ENCODE data around the gene EML4.
A peak's percentile ranks its signal among the peaks of the same experiment; 100 is the strongest.

The EML4 gene

DNA sequence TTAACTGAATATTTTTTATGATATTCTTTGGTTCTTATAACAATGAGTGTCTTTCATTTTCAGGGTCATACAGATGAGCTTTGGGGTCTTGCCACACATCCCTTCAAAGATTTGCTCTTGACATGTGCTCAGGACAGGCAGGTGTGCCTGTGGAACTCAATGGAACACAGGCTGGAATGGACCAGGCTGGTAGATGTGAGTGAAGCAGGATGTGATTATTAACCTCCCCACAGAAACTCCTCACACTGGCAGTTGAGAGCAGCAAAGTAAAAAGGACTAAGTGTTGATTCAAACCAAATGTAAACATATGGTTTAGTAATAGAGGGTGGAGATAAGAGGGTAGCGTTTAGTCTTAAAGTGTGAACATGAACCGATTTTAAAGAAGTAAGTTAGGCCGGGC lies 134.1 kb downstream of the EML4 start:
- H3K27me3 Mint-ChIP-seq = no peaks in the 10 kb centered on the region
- H3K36me3 Mint-ChIP-seq (ENCODE audit: insufficient read depth) = peaks cover 62% of the 10 kb centered on the region

GRCh38 chr2:42304059-42304713 lies 135.0 kb downstream of the EML4 start:
- no peak overlapping the region for H3K4me3 Mint-ChIP-seq
- no peak for DNase-seq (ENCODE audit: low spot score in 2 of 2)

More for the DNA sequence above, 134.1 kb downstream of the EML4 start:
- DNase-seq (ENCODE audit: low spot score in 2 of 2) = no peak
- peaks cover 30% of the 10 kb centered on the region for H3K4me1 Mint-ChIP-seq
- H3K27ac Mint-ChIP-seq (ENCODE audit: low read depth) = no peak overlapping the region
- no peak overlapping the region for H3K4me3 Mint-ChIP-seq
- no peaks in the 10 kb centered on the region for H3K9me3 Mint-ChIP-seq
- no peak for ATAC-seq (replicated peaks; ENCODE audit: extremely low read depth, poor library complexity, severe bottlenecking)

DNA sequence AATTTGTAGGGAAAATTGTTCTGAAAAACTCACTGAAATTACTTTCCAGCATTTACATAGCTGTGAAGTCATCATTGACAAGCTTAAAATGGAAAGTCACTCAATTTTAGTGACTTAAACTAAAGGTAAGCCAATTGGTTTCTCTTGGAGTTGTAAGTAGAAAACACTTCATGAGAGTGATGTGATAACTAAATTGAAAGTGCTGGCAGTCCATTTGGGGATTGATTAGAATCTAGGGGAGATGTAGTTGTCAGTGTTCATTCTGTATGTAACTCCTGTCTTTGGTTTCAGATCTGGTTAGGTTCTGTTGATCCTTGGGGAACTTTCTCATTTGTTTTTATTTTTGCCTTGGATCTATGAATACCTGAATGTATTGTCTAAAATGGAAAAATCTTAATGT lies 138.0 kb downstream of the EML4 start:
- H3K9me3 Mint-ChIP-seq = no peaks in the 10 kb centered on the region
- H3K36me3 Mint-ChIP-seq (ENCODE audit: insufficient read depth) = peaks cover 48% of the 10 kb centered on the region
- no peaks in the 10 kb centered on the region for H3K27me3 Mint-ChIP-seq
- DNase-seq (ENCODE audit: low spot score in 2 of 2) (no peak), ATAC-seq (replicated peaks; ENCODE audit: extremely low read depth, poor library complexity, severe bottlenecking) (no peak)
- no peak overlapping the region for H3K27ac Mint-ChIP-seq (ENCODE audit: low read depth)
- no peak overlapping the region for H3K4me3 Mint-ChIP-seq
- peaks cover 24% of the 10 kb centered on the region for H3K4me1 Mint-ChIP-seq

More at GRCh38 chr2:42304059-42304713, 135.0 kb downstream of the EML4 start:
- H3K27ac Mint-ChIP-seq (ENCODE audit: low read depth) = no peak overlapping the region
- H3K4me1 Mint-ChIP-seq = peaks cover 22% of the 10 kb centered on the region
- H3K36me3 Mint-ChIP-seq (ENCODE audit: insufficient read depth) = peaks cover 62% of the 10 kb centered on the region
- no peak for ATAC-seq (replicated peaks; ENCODE audit: extremely low read depth, poor library complexity, severe bottlenecking)
- H3K27me3 Mint-ChIP-seq = no peaks in the 10 kb centered on the region
- H3K9me3 Mint-ChIP-seq = no peaks in the 10 kb centered on the region

DNA sequence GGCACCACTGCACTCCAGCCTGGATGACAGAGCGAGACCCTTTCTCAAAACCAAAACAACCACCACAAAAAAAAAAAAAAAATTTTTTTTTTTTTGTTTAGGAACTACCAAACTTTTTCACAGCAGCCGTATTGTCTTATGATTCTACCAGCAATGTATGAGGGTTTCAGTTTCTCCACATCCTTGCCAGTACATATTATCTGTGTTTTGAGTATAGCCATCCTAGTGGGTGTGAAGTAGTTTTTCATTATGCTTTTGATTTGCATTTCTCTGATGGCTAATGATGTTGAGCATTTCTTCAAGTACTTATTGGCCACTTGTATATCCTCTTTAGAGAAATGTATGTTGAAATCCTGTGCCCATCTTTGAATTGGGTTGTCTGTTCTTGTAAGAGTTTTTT lies 140.2 kb downstream of the EML4 start:
- no peak for DNase-seq (ENCODE audit: low spot score in 2 of 2)
- H3K4me1 Mint-ChIP-seq = peaks cover 21% of the 10 kb centered on the region
- no peaks in the 10 kb centered on the region for H3K27me3 Mint-ChIP-seq
- ATAC-seq (replicated peaks; ENCODE audit: extremely low read depth, poor library complexity, severe bottlenecking) = no peak
- H3K9me3 Mint-ChIP-seq = no peaks in the 10 kb centered on the region
- peaks cover 38% of the 10 kb centered on the region for H3K36me3 Mint-ChIP-seq (ENCODE audit: insufficient read depth)
- no peak overlapping the region for H3K27ac Mint-ChIP-seq (ENCODE audit: low read depth)
- H3K4me3 Mint-ChIP-seq = no peak overlapping the region

- H3K27ac Mint-ChIP-seq (ENCODE audit: low read depth) = peak overlapping the region; percentile 46
- ATAC-seq (replicated peaks; ENCODE audit: extremely low read depth, poor library complexity, severe bottlenecking) = no peak
- no peak for DNase-seq (ENCODE audit: low spot score in 2 of 2)
- no peaks in the 10 kb centered on the region for H3K9me3 Mint-ChIP-seq
- no peaks in the 10 kb centered on the region for H3K27me3 Mint-ChIP-seq
- H3K4me1 Mint-ChIP-seq = peaks cover 27% of the 10 kb centered on the region
- H3K4me3 Mint-ChIP-seq = no peak overlapping the region
- H3K36me3 Mint-ChIP-seq (ENCODE audit: insufficient read depth) = peaks cover 37% of the 10 kb centered on the region
Observed at GRCh38 chr2:42310007-42310515, 140.9 kb downstream of the EML4 start.

DNA sequence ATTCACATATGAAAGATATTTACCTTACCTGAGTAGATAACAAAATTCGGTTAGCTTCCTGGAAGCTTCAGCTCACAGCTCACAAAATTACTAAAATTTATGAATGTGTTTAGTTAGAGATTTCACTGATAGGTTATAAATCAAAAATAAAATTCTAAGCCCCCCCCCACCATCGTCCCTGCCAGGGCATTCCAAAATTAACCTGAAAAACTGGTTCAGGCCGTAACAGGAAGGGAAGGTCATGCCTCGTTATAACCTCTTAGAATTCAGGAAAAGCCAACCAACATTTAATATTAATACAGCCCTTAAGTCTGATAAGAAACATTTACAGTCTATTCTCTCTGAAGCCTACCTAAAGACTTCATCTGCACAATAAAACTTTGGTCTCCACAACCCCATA lies 143.0 kb downstream of the EML4 start:
- H3K36me3 Mint-ChIP-seq (ENCODE audit: insufficient read depth) = peaks cover 34% of the 10 kb centered on the region
- no peak for ATAC-seq (replicated peaks; ENCODE audit: extremely low read depth, poor library complexity, severe bottlenecking)
- no peak overlapping the region for H3K4me3 Mint-ChIP-seq
- no peaks in the 10 kb centered on the region for H3K9me3 Mint-ChIP-seq
- DNase-seq (ENCODE audit: low spot score in 2 of 2) = no peak
- no peak overlapping the region for H3K27ac Mint-ChIP-seq (ENCODE audit: low read depth)
- peaks cover 18% of the 10 kb centered on the region for H3K4me1 Mint-ChIP-seq
- H3K27me3 Mint-ChIP-seq = no peaks in the 10 kb centered on the region

- DNase-seq (ENCODE audit: low spot score in 2 of 2) (no peak), ATAC-seq (replicated peaks; ENCODE audit: extremely low read depth, poor library complexity, severe bottlenecking) (no peak)
- H3K27ac Mint-ChIP-seq (ENCODE audit: low read depth) = no peak overlapping the region
- no peak overlapping the region for H3K4me3 Mint-ChIP-seq
- no peaks in the 10 kb centered on the region for H3K27me3 Mint-ChIP-seq
- H3K9me3 Mint-ChIP-seq = no peaks in the 10 kb centered on the region
- H3K4me1 Mint-ChIP-seq = peaks cover 10% of the 10 kb centered on the region
- peaks cover 38% of the 10 kb centered on the region for H3K36me3 Mint-ChIP-seq (ENCODE audit: insufficient read depth)
Observed at GRCh38 chr2:42314892-42315468, 145.8 kb downstream of the EML4 start.

GRCh38 chr2:42315844-42316470 lies 146.8 kb downstream of the EML4 start:
- DNase-seq (ENCODE audit: low spot score in 2 of 2) = no peak
- Mint-ChIP-seq H3K9me3 (no peaks in the 10 kb centered on the region), H3K27me3 (no peaks in the 10 kb centered on the region), H3K4me1 (peaks cover 11% of the 10 kb centered on the region), H3K27ac (ENCODE audit: low read depth) (no peak overlapping the region), H3K36me3 (ENCODE audit: insufficient read depth) (peaks cover 43% of the 10 kb centered on the region), H3K4me3 (no peak overlapping the region)
- ATAC-seq (replicated peaks; ENCODE audit: extremely low read depth, poor library complexity, severe bottlenecking) = no peak

- ATAC-seq (replicated peaks; ENCODE audit: extremely low read depth, poor library complexity, severe bottlenecking) (no peak), DNase-seq (ENCODE audit: low spot score in 2 of 2) (no peak)
- Mint-ChIP-seq H3K27me3 (no peaks in the 10 kb centered on the region), H3K4me3 (no peak overlapping the region), H3K36me3 (ENCODE audit: insufficient read depth) (peaks cover 47% of the 10 kb centered on the region), H3K4me1 (peaks cover 16% of the 10 kb centered on the region), H3K27ac (ENCODE audit: low read depth) (peak overlapping the region; percentile 51), H3K9me3 (no peaks in the 10 kb centered on the region)
Observed at GRCh38 chr2:42316910-42317309, 147.8 kb downstream of the EML4 start.

DNA sequence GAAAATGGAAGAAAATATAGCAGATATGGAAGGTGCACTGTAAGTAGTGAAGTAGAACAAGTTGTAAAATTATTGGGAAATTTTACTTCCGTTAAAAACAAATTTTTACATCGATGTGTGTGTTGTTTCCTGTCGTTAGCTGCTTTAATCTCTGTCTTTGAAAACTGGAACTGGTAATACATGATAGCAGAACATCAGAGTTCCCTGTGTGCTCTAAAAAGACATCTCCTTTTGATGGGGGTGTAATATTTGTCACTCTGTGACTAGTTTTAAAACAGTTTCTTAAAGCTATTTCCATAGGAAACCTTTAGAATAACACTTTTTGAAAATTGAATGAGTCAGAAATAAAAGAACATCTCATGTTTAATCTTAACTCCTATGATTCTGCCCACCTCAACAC lies 148.3 kb downstream of the EML4 start:
- peaks cover 46% of the 10 kb centered on the region for H3K36me3 Mint-ChIP-seq (ENCODE audit: insufficient read depth)
- H3K9me3 Mint-ChIP-seq = no peaks in the 10 kb centered on the region
- no peak overlapping the region for H3K4me3 Mint-ChIP-seq
- H3K27ac Mint-ChIP-seq (ENCODE audit: low read depth) = peak overlapping the region; percentile 51
- no peak for DNase-seq (ENCODE audit: low spot score in 2 of 2)
- peaks cover 16% of the 10 kb centered on the region for H3K4me1 Mint-ChIP-seq
- ATAC-seq (replicated peaks; ENCODE audit: extremely low read depth, poor library complexity, severe bottlenecking) = no peak
- no peaks in the 10 kb centered on the region for H3K27me3 Mint-ChIP-seq

DNA sequence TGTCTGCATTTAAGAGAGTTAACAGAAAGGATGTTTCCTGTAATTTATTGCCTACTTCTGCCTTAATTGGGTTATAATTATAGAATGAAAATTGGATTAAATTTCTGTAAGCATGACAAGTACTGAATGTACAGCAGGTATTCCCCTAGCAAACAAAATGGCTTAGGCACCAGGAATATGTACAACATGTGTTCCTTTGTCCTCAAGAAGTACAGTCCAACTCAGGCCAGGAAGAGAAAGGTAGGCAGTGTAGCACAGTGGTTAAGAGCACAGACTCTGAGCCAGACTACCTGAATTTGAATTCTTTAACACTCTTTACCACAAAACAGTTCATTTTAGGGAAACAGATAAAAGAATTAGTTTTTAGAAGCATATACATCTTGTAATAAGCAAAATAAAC lies 148.8 kb downstream of the EML4 start:
- peak overlapping the region; percentile 51 for H3K27ac Mint-ChIP-seq (ENCODE audit: low read depth)
- H3K4me3 Mint-ChIP-seq = no peak overlapping the region
- peaks cover 16% of the 10 kb centered on the region for H3K4me1 Mint-ChIP-seq
- H3K9me3 Mint-ChIP-seq = no peaks in the 10 kb centered on the region
- no peak for ATAC-seq (replicated peaks; ENCODE audit: extremely low read depth, poor library complexity, severe bottlenecking)
- no peak for DNase-seq (ENCODE audit: low spot score in 2 of 2)
- H3K27me3 Mint-ChIP-seq = no peaks in the 10 kb centered on the region
- H3K36me3 Mint-ChIP-seq (ENCODE audit: insufficient read depth) = peaks cover 44% of the 10 kb centered on the region

DNA sequence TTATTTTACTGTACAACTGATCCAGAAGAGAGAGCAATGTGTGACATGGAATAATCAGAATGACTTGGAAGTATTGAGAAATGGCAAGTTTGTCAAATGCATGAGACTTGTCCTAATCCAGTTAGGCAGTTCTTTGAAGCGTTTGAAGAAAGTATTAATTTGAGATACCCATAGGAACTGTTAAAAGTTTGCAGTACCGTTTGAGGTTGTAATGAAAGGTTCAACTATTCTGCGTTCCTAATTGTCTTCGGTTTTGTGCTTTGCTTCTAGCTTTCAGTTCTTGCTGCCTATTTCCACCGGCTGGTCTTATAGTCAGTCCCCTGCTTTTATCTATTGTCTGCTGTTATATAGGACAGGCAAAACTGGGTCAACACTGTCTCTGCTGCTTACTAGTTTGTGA lies 150.1 kb downstream of the EML4 start:
- no peak for DNase-seq (ENCODE audit: low spot score in 2 of 2)
- no peak for ATAC-seq (replicated peaks; ENCODE audit: extremely low read depth, poor library complexity, severe bottlenecking)
- H3K36me3 Mint-ChIP-seq (ENCODE audit: insufficient read depth) = peaks cover 46% of the 10 kb centered on the region
- H3K4me3 Mint-ChIP-seq = no peak overlapping the region
- no peaks in the 10 kb centered on the region for H3K9me3 Mint-ChIP-seq
- H3K27me3 Mint-ChIP-seq = no peaks in the 10 kb centered on the region
- H3K27ac Mint-ChIP-seq (ENCODE audit: low read depth) = peak overlapping the region; percentile 61
- peaks cover 16% of the 10 kb centered on the region for H3K4me1 Mint-ChIP-seq
